GM12891 (cell line): ENCODE results near the gene LCE3C.

Experiments used
- POLR2A ChIP-seq: IDR thresholded peaks from 2 replicates; pipeline ENCODE4 v1.6.1; 2011; ENCODE audit warnings: low read depth, low read length, control low read depth
- POLR2AphosphoS5 ChIP-seq: IDR thresholded peaks from 2 replicates; pipeline ENCODE4 v1.6.1; 2011; ENCODE audit warnings: low read depth, low read length, control low read depth
- TAF1 ChIP-seq: IDR thresholded peaks from 2 replicates; pipeline ENCODE4 v1.6.1; 2011; ENCODE audit warnings: low read depth, low read length, control low read depth

GRCh38 chr1:152640351-152640750 is 40.3 kb downstream of the LCE3C start:
- TF ChIP-seq POLR2A: no peak
- TF ChIP-seq POLR2AphosphoS5: no peak
- TF ChIP-seq TAF1: no peak
